GM12865 (cell line): Measurements from ENCODE around the gene ZFAND2A.

Experiments
- DNase-seq: peaks from one replicate; pipeline ENCODE4 v3.0.0; 2010; ENCODE audit warnings: low read depth
- H3K4me3 ChIP-seq: 2 replicates; pipeline ENCODE4 v1.5.1; 2011; ENCODE audit warnings: mild to moderate bottlenecking, low read depth, low read length, control low read depth
- TF ChIP-seq, protein P1 (sequence below): IDR thresholded peaks from 2 replicates; pipeline ENCODE4 v1.5.1; 2011; ENCODE audit warnings: low read length, control low read depth, low read depth, inconsistent platforms; ENCODE audit not compliant: insufficient read depth; ENCODE audit errors: missing control alignments

The ZFAND2A gene

DNA sequence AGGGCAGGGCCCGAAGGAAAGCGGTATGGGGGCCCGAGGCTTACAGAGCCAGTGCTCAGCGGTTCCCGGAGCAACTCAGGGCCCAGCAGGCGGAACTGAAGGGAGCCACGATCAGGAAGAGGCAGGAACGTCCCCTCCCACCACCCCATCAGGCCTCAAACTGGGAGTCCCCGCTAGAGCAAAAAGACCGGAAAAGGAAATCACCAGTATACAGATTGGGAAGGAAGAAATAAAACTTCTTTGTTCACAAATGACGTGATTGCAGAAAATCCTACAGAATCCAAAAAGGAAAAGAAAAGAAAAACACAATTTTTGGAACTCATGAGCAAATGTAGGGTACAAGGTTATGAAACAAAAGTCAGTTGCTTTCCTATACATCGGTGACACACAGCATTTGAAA, 21.6 kb upstream of the ZFAND2A start:
- TF ChIP-seq, protein P1, sequence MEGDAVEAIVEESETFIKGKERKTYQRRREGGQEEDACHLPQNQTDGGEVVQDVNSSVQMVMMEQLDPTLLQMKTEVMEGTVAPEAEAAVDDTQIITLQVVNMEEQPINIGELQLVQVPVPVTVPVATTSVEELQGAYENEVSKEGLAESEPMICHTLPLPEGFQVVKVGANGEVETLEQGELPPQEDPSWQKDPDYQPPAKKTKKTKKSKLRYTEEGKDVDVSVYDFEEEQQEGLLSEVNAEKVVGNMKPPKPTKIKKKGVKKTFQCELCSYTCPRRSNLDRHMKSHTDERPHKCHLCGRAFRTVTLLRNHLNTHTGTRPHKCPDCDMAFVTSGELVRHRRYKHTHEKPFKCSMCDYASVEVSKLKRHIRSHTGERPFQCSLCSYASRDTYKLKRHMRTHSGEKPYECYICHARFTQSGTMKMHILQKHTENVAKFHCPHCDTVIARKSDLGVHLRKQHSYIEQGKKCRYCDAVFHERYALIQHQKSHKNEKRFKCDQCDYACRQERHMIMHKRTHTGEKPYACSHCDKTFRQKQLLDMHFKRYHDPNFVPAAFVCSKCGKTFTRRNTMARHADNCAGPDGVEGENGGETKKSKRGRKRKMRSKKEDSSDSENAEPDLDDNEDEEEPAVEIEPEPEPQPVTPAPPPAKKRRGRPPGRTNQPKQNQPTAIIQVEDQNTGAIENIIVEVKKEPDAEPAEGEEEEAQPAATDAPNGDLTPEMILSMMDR, result no peak
- no peak overlapping the region for H3K4me3 ChIP-seq
- DNase-seq, result no peak

DNA sequence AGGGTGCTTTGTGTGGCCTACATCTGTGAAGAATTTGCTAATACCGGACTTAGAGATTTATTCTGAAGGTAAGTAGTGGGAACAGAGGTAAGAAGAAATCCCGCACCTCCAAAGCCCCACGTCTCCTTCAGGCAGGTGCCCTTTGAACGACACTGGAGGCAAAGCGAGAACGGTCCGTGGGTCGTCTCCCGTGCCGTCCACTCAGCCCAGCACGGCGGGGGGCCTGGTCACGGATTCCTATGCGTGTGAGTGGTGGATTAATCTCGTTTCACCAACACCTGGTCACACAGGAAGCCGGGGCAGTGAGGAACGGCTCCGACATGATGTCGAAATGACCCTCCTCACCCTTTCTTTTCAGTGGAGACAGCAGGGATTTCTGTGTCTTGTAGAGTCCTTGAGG, 21.0 kb upstream of the ZFAND2A start:
- no peak for DNase-seq
- H3K4me3 ChIP-seq, result no peak overlapping the region
- TF ChIP-seq, protein P1, result no peak

DNA sequence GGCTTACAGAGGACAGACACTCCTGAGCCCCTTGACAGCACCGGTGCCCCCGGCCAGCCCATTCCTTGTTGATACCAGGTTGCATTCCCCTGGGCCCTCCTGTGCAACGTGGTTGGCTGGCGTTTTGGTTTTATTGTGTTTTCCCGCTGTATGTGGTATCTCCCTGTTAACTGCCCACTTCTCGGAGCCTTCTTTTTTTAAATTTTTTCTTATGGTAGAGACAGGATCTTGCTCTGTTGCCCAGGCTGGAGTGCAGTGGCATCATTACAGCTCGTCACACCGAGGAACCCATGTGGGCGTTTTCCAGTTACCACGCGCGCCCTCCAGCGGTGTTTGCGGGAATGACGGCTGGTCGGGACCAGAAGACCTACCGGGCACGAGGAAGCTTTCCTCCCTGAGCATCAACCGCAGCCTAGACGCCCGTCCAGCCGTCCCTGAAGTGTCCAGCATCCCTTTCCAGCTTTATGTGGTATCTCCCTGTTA, 16.9 kb upstream of the ZFAND2A start:
- no peak overlapping the region for H3K4me3 ChIP-seq
- peak; percentile 79 for DNase-seq
- TF ChIP-seq, protein P1, result peak; percentile 76

DNA sequence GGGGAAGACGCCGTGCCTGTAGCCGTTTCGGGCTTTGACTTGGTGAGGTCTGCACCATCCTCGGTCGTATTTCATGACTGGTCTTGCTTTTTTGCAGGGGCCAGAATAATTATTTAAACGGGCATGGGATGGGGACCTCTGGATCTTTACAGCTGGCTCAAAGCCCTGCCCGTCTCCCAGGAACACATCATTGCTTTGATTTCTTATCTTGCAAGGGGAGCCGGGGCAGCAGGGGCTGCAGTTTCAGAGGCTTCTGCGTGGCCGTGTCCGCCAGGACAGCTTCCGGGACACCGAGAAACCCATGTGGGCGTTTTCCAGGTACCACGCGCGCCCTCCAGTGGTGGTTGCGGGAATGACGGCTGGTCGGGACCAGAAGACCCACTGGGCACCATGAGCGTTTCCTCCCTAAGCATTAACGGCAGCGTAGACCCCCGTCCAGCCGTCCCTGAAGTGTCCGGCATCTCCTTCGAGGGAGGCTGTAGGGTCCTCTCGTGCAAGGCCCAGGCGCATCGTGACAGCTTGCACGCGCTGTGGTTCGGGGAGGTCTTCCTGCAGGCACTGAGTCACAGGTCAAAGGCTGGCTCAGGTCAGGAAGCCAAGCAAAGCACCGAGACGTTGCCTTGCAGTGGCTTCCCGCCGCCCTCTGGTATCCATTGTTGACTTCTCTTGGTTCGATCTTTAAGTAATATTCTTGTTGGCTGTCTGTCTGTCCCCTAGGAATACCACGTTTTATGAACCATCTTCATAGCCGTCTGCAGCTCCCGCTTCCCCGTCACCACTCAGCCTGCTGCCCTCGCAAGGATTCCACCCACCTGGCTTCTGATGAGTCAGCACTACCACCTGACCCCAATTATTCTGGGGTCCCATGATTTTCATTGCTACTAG, 16.2 kb upstream of the ZFAND2A start:
- TF ChIP-seq, protein P1, result peak; percentile 96
- DNase-seq, result peak; percentile 84
- H3K4me3 ChIP-seq, result peak overlapping the region; percentile 10; the same call in 1 of the 2 replicates

DNA sequence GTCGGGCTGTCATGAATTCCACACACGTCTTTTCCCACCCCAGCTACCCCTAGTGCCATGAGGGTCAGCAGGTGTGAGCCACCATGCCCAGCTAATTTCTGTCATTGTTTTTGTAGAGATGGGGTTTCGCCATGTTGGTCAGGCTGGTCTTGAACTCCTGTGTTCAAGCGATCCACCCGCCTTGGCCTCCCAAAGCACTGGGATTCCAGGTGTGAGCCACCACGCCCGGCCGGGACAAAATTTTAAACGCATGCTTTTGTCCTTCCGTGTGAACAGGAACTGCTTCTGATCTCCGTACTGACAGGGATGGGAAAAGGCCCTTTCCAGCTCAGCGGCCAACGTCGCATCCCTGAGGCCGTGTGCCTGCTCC, 15.6 kb upstream of the ZFAND2A start:
- no peak for DNase-seq
- TF ChIP-seq, protein P1, result no peak
- H3K4me3 ChIP-seq, result no peak overlapping the region

DNA sequence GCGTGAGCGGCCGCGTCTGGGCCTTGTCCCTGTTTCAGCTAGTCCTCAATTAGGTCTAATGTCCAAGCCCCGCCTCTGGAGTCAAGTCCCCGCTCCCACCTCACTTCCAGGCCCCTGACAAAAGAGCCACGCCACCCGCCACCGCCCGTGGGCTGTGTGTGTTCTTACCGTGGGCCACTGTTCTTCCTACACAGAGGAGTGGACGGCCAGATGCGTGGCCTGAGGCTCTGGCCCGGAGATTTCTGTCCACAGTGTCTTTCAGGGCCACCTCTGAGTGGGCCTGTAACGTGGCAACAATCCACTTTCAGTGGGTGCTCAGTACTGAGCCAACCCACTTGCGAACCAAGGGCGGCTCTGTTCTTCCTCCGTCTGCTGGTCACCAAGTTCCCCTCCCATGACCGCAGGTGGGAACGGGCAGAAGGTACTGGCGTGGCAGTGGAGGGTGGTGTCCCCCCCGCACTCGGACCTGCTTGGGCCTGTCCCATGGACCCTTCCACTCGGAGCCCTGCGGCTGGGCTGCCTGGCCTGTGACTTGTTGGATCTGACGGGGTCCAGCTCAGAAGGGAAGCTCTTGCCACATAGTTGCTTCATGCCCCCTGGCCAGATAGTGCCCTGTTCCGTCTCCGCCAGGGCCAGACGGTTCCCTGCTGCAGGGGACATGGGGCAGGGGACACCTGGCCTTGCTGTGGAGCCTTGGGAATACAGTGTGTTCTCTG, 15.0 kb upstream of the ZFAND2A start:
- H3K4me3 ChIP-seq, result no peak overlapping the region
- DNase-seq, result no peak
- TF ChIP-seq, protein P1, result no peak
